Fibroblast of pulmonary artery (primary cell): ENCODE measurements around the gene CEP120.
A peak's percentile ranks its signal among the peaks of the same experiment; 100 is the strongest.

ENCODE experiments used
- DNase-seq: peaks from one replicate; pipeline ENCODE4 v3.0.0-alpha.2; 2010; ENCODE audit warnings: low read depth
- H3K4me3 ChIP-seq: replicated peaks from 2 replicates; pipeline ENCODE4 v1.5.1; 2011; ENCODE audit warnings: low read depth, mild to moderate bottlenecking, control low read depth, low read length, moderate library complexity
- TF ChIP-seq, protein P1 (sequence below): IDR thresholded peaks from 2 replicates; pipeline ENCODE4 v1.5.1; 2011; ENCODE audit warnings: mild to moderate bottlenecking, control low read depth, low read length, inconsistent platforms; ENCODE audit errors: missing control alignments

CEP120 gene

DNA sequence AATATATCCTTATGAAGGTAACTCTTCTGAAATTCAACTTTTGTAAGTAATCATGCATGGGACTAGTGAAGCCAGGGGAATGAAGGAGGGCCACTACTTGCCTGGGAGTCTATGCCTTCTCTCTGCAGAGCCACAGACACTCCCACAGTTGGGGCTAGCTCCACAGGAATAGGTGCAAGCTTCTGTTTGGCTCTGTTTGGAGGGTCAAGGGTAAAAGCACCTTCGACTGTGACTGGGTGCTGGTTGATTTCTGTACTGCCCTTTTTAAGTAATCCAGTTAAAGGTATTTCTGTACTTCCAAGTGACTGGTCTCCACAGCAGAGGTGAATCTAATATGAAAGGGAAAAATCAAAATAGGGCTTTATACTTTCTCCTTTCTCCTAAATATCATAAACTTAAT lies 32.2 kb downstream of the CEP120 start:
- H3K4me3 ChIP-seq = no peak overlapping the region
- DNase-seq = no peak
- TF ChIP-seq, protein P1, sequence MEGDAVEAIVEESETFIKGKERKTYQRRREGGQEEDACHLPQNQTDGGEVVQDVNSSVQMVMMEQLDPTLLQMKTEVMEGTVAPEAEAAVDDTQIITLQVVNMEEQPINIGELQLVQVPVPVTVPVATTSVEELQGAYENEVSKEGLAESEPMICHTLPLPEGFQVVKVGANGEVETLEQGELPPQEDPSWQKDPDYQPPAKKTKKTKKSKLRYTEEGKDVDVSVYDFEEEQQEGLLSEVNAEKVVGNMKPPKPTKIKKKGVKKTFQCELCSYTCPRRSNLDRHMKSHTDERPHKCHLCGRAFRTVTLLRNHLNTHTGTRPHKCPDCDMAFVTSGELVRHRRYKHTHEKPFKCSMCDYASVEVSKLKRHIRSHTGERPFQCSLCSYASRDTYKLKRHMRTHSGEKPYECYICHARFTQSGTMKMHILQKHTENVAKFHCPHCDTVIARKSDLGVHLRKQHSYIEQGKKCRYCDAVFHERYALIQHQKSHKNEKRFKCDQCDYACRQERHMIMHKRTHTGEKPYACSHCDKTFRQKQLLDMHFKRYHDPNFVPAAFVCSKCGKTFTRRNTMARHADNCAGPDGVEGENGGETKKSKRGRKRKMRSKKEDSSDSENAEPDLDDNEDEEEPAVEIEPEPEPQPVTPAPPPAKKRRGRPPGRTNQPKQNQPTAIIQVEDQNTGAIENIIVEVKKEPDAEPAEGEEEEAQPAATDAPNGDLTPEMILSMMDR = no peak

DNA sequence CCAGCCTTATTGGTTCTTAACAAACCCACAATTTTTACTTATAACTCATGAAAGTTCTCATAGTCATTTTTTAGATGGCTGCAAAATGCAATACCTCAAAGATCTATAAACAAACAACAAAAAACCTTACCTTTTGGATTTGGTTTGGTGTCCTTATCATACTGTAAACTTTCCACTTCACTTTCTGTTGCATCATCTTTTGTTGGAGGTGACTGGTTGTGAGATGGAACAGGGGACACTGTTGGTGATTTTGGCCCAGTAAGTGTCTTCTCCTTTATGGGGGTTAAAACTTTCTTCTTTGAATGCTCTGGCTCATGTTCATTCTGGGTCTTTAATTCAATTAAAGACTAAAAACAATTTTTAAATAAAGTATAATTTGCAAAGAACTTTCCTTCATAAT lies 33.4 kb downstream of the CEP120 start:
- no peak for DNase-seq
- H3K4me3 ChIP-seq = no peak overlapping the region
- TF ChIP-seq, protein P1 = no peak

DNA sequence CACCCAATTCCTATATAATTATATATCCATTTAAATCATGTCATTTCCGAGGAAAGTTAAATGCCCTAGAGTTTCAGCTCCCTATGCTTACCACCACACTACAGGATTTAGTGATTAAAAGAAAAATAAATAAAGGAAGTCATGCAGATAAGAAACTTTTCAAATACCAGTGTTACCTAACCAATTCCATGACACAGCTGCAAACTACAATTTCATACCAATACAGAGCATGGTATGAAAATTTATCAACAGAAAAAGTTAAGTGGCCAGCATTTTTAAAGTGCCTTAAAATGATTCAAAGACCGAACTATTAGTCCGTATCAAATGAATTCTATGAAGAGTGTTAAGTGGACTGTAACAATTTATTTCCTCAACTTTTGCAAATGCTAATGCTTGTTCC lies 35.9 kb downstream of the CEP120 start:
- TF ChIP-seq, protein P1 = no peak
- H3K4me3 ChIP-seq = no peak overlapping the region
- no peak for DNase-seq

DNA sequence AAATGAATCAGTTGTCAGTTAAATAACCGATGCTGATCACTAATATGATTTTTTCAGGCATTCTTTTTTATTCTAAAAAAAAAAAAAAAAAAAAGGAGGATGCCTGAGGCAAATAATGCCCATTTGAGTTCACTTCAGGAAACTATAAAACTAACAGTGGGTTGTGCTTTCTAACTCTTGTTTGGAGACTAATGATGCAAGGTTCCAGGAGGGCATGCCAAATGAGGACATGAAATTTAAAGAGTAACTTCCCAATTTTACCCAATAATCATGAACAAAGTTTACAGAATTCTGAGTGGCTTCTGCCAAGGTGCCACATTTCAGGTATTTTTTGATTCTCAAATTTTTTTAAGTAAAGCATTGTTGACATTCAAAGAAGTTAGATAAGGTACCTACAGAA lies 41.0 kb downstream of the CEP120 start:
- TF ChIP-seq, protein P1 = no peak
- no peak for DNase-seq
- no peak overlapping the region for H3K4me3 ChIP-seq

DNA sequence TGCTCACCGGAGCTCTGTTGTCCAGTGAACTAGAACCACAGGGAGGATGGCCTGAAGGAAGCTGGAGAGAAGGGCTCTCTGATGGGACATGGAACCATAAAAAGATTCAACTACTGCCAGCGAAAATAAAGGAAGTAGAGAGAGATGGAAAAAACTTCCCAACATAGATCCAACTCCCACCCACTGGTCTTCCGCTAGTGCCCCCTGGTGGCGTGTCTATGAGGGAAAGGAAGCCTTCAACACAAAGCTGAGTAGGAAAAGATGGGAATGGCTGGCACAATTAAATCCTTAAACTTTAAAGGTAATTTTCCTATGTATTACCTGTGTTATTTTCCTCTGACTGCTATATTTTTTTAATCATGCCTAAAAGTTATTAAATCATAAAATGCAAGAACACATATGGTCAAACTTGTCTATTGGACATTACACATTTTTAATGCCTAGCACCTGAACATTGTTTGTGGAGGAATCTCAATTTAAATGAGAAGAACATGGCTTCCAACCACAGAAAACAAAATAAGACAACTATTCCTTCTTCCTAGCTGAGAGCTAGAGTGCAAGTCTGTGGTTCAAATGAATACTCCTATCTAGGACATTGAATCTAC lies 51.5 kb downstream of the CEP120 start:
- DNase-seq = peak; percentile 33
- H3K4me3 ChIP-seq = no peak overlapping the region
- TF ChIP-seq, protein P1 = peak; percentile 55

DNA sequence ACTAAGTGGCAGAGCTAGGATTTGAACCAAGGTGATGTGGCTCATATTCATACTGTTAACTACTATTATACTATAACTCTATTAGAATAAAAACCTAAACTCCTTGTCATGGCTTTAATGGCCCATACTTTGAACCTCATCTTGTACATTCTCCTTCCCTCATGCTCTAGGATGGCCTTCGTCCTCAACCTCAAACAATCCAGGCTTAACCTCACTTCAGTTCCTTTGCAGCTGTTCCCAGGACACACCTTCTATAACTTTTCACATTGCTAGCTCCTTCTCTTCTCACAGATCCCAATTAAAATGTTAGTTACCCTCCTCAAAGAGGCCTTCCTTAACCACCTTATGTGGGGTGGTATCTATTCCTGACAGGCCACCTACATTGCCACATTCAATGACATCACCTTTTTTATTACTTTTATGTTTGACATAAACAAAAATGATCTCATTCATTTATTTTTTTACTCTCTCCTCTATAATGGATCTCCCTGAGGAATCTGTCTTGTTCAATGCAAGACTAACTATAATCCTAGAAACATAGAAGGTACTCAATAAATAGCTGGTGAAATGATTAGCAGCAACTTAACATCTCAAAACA lies 53.7 kb downstream of the CEP120 start:
- no peak for DNase-seq
- H3K4me3 ChIP-seq = no peak overlapping the region
- TF ChIP-seq, protein P1 = no peak

DNA sequence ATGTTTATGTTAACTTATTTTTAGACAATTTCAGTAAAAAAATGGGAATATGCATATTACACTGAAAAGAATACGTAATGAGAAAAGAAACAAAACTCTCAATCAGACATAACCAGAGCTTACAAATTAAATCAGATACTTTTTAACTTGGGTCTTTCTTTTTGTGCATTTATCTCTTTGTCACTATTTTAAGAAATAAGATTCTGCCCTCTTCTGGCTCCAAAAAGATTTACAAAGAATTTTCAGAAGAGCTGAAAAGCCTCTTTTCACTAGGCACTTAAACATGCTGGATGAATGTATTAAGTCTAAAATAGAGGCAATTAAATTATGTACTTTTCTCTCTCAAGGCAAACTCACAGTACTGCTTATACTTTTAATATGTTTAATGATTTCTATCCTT lies 55.5 kb downstream of the CEP120 start:
- peak; percentile 46 for DNase-seq
- TF ChIP-seq, protein P1 = peak; percentile 43
- H3K4me3 ChIP-seq = no peak overlapping the region
